Measurements from ENCODE around the gene EYS.

Gene EYS

DNA sequence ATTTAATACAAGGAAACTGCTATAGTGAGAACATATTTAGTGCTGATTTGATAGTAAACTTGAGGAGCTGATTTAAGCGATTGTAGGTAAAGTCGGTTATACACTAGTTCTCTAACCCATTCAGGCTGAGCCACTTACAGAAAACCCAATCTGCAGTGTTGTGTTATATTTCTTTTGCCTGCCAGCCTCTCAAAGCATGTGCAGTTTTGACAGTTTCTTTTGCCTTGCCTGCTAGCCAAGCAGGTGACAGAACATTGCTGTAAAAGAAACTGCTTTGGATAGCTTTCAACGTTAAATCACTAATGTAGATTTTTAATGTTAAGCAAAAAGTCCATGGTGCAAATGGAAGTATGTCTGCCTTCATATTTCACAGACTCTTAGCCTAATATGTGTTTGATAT, 982.9 kb downstream of the EYS start:
- TF ChIP-seq CTCF (IDR thresholded peaks at IDR 0.05; ENCODE audit: extremely low read depth, missing control alignments) = no peak
- no peak for DNase-seq (ENCODE audit: low spot score)

DNA sequence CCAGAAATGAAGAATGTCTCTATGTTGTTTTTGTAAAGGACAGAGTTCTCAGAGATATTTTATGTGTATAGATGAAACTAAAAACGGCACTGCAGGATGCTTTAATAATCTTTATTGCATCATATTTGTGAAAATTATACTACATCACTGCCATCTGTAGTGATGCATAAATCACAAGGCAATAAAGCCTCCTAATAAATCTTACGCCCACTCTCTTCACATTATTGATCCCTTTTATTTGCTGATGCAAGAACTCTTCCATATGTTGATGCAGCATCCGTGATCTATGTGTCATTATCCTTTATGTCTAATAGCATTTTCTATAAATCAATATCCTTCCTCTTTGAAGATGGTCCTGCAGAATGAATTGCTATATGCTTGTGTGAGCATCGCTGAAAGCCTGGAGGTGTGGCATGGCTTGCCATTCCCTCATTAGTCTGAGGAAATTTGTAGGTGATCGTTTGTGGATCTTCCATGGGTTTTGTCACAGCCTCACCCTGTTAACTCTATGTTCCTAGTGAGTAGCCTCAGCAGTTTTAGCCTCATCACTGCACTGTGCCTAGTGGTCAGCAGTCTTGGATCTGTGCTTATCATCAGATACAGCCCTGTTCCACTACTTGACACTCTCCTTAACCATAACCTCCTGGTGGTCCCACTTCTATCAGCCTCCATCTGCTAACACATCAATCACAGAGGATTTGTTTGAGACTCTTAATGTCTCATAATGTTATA, 983.5 kb downstream of the EYS start:
- no peak for DNase-seq (ENCODE audit: low spot score)
- TF ChIP-seq CTCF (IDR thresholded peaks at IDR 0.05; ENCODE audit: extremely low read depth, missing control alignments) = no peak

GRCh38 chr6:64721865-64722264, 985.2 kb downstream of the EYS start:
- DNase-seq (ENCODE audit: low spot score) = no peak
- TF ChIP-seq CTCF (IDR thresholded peaks at IDR 0.05; ENCODE audit: extremely low read depth, missing control alignments) = no peak

DNA sequence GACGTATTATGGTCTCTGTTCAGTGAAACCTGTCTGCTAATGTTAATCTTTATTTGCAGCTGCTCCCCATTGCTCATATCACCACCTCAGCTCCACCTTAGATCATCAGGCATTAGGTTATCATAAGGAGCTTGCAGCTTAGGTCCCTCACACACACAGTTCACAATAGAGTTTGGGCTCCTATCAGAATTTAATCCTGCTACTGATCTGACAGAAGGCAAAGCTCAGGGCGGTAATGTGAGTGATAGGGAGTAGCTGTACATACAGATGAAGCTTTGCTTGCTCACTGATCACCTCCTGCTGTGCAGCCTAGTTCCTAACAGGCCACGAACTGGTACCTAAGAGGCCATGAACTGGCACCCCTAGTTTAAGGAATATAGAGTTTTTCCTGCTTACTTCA, 989.7 kb downstream of the EYS start:
- TF ChIP-seq CTCF (IDR thresholded peaks at IDR 0.05; ENCODE audit: extremely low read depth, missing control alignments) = no peak
- no peak for DNase-seq (ENCODE audit: low spot score)

DNA sequence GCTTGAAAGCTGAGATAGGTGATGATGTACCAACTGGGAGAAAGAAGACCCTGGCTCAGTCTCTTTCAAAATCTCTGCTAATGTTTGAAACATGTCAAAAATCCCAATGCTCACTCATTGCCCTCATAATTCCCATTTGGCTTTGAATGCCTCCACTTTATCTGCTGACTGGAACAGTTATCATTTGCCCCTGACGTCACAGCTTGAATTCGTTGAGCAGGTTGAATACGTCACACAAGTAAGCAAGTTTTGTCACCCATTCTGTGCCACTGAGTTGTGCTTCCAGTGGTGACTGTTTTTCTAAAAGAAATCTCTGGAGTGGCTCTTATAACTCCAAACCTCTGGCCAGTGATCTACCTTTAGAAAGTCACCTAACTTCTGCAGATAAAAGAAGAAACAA, 991.4 kb downstream of the EYS start:
- TF ChIP-seq CTCF (IDR thresholded peaks at IDR 0.05; ENCODE audit: extremely low read depth, missing control alignments) = no peak
- DNase-seq (ENCODE audit: low spot score) = no peak

- TF ChIP-seq CTCF (IDR thresholded peaks at IDR 0.05; ENCODE audit: extremely low read depth, missing control alignments) = no peak
- DNase-seq (ENCODE audit: low spot score) = no peak
Observed at GRCh38 chr6:64714073-64714472, 993.0 kb downstream of the EYS start.

DNA sequence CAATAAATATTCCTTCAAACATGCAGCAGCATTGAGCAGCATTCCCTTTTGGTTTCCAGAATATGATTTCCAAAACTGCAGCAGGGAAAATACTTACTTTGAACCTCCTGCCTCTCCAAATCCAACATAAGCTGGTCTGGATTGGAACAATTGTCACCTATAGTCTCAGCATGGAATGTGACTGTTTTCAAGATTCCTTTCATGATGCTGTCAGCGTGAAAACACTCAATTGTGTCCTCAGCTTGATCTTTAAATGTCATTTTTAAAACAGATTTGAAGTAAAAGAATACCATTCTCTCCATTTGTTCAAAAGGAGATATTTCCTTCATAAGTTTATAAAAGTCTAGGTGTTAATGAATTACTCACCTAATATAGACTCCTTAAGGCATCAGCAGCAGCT, 993.9 kb downstream of the EYS start:
- no peak for DNase-seq (ENCODE audit: low spot score)
- no peak for TF ChIP-seq CTCF (IDR thresholded peaks at IDR 0.05; ENCODE audit: extremely low read depth, missing control alignments)

Measured in GM20000 (cell line).